H1 (cell line): ENCODE measurements around the gene VIT. TPM values are rescaled to one million over a fixed set of nuclear protein-coding genes. Genes with fewer than 3 reads are reported as not detected.

Experiments
- CTCF ChIA-PET: fragments of 300-600 bp; sonication (Branson Sonifier 250); formaldehyde crosslinking; loops from one replicate; lab custom pipeline; 2021; ENCODE audit not compliant: partially characterized antibody; lab: Charles Lee
- POLR2A ChIA-PET: fragments of 300-600 bp; sonication (Branson Sonifier 250); formaldehyde crosslinking; loops from one replicate; lab custom pipeline; 2021; ENCODE audit warnings: inconsistent platforms; ENCODE audit not compliant: partially characterized antibody; lab: Charles Lee
- DNase-seq, 2 experiments: peaks; one replicate each; pipeline versions ENCODE4 v3.0.0 to v3.0.0-alpha.2; 2010 to 2022; ENCODE audit warnings: low spot score in 2 of 2, low read depth in 1 of 2, mixed read lengths in 1 of 2
- FAIRE-seq: peaks from 2 replicates; lab custom pipeline; 2011; peaks lifted over from hg19 to GRCh38; lab: Jason Lieb, UNC
- H2AFZ ChIP-seq: 2 replicates; pipeline ENCODE4 v1.8.1; 2012; ENCODE audit warnings: low read length, inconsistent platforms
- H2AK5ac ChIP-seq: 2 replicates; pipeline ENCODE4 v1.6.1; 2013; ENCODE audit warnings: low read depth, low read length
- H2BK120ac ChIP-seq: replicated peaks from 2 replicates; pipeline ENCODE3; 2013; ENCODE audit warnings: low read depth, low read length, inconsistent platforms
- H2BK12ac ChIP-seq: 2 replicates; pipeline ENCODE4 v1.6.1; 2013; ENCODE audit warnings: low read depth, low read length
- H2BK15ac ChIP-seq: 2 replicates; pipeline ENCODE4 v1.6.1; 2013; ENCODE audit warnings: low read length
- H2BK20ac ChIP-seq: 2 replicates; pipeline ENCODE4 v1.6.1; 2013; ENCODE audit warnings: low read length
- H2BK5ac ChIP-seq: 2 replicates; pipeline ENCODE4 v1.6.1; 2013; ENCODE audit warnings: low read depth, low read length
- H3K14ac ChIP-seq: 2 replicates; pipeline ENCODE4 v1.6.1; 2013; ENCODE audit warnings: inconsistent platforms; ENCODE audit not compliant: insufficient read length
- H3K18ac ChIP-seq: 2 replicates; pipeline ENCODE4 v1.6.1; 2013; ENCODE audit warnings: low read length; ENCODE audit errors: extremely low read depth
- H3K23ac ChIP-seq: 2 replicates; pipeline ENCODE4 v1.6.1; 2013; ENCODE audit warnings: inconsistent platforms; ENCODE audit not compliant: insufficient read length
- H3K23me2 ChIP-seq: 2 replicates; pipeline ENCODE4 v1.6.1; 2013; ENCODE audit warnings: low read depth, low read length
- H3K27ac ChIP-seq: 2 replicates; pipeline ENCODE4 v1.6.1; 2011; ENCODE audit warnings: low read depth, low read length, inconsistent platforms
- H3K27me3 ChIP-seq, 4 experiments: replicated peaks in 1 of 4; 1 replicate in 1 of 4; 2 replicates in 3 of 4; pipeline versions ENCODE4 v1.6.1 to v1.8.1; 2011 to 2013; ENCODE audit warnings: low read length in 3 of 4, mild to moderate bottlenecking in 3 of 4, inconsistent platforms in 2 of 4, mixed read lengths in 2 of 4, moderate library complexity in 1 of 4; ENCODE audit not compliant: control insufficient read depth in 3 of 4, insufficient read depth in 3 of 4; ENCODE audit errors: extremely low read depth in 1 of 4
- H3K36me3 ChIP-seq, 4 experiments: 2 replicates each; pipeline versions ENCODE4 v1.6.1 to v1.8.1; 2011 to 2013; ENCODE audit warnings: mild to moderate bottlenecking in 4 of 4, low read length in 3 of 4, moderate library complexity in 2 of 4, control low read depth in 1 of 4, inconsistent platforms in 1 of 4; ENCODE audit not compliant: insufficient read depth in 4 of 4, control insufficient read depth in 2 of 4
- H3K4ac ChIP-seq: replicated peaks from 2 replicates; pipeline ENCODE3; 2013; ENCODE audit warnings: low read length, low read depth, mixed read lengths, inconsistent platforms; ENCODE audit not compliant: insufficient read length
- H3K4me1 ChIP-seq, 4 experiments: replicated peaks in 1 of 4; 1 replicate in 1 of 4; 2 replicates in 3 of 4; pipeline versions ENCODE4 v1.6.1 to v1.8.1; 2011 to 2013; ENCODE audit warnings: low read length in 3 of 4, inconsistent platforms in 2 of 4, mixed read lengths in 1 of 4; ENCODE audit not compliant: insufficient read depth in 4 of 4, control insufficient read depth in 3 of 4
- H3K4me2 ChIP-seq, 2 experiments: 2 replicates each; pipeline versions ENCODE4 v1.6.1 to v1.8.1; 2011 to 2013; ENCODE audit warnings: low read depth in 2 of 2, low read length in 2 of 2, control low read depth in 1 of 2, inconsistent platforms in 1 of 2, mild to moderate bottlenecking in 1 of 2; ENCODE audit not compliant: insufficient read depth in 1 of 2
- H3K4me3 ChIP-seq, 4 experiments: fragments of 200-600, 300-600 bp in 1 of 4; sonication (generic), shearing (Covaris generic), sonication (Bioruptor Twin) in 1 of 4; 2 replicates each; pipeline versions ENCODE4 v1.5.1 to v1.8.1; 2011 to 2016; ENCODE audit warnings: low read length in 4 of 4, low read depth in 3 of 4, control low read depth in 2 of 4, inconsistent platforms in 2 of 4, mild to moderate bottlenecking in 2 of 4, mixed read lengths in 1 of 4, moderate library complexity in 1 of 4; ENCODE audit not compliant: insufficient read depth in 2 of 4; ENCODE audit errors: extremely low read depth in 1 of 4
- H3K56ac ChIP-seq: replicated peaks from 2 replicates; pipeline ENCODE3; 2013; ENCODE audit warnings: low read depth, mild to moderate bottlenecking, mixed read lengths, low read length, inconsistent platforms; ENCODE audit not compliant: insufficient read length
- H3K79me1 ChIP-seq: 2 replicates; pipeline ENCODE4 v1.6.1; 2013; ENCODE audit warnings: low read depth, low read length, control low read depth
- H3K79me2 ChIP-seq, 2 experiments: 2 replicates each; pipeline versions ENCODE4 v1.6.1 to v1.8.1; 2012 to 2013; ENCODE audit warnings: low read length in 2 of 2, mild to moderate bottlenecking in 2 of 2, inconsistent platforms in 1 of 2; ENCODE audit not compliant: insufficient read depth in 2 of 2, control insufficient read depth in 1 of 2
- H3K9ac ChIP-seq, 4 experiments: replicated peaks in 1 of 4; 1 replicate in 1 of 4; 2 replicates in 3 of 4; pipeline versions ENCODE4 v1.6.1 to v1.8.1; 2011 to 2013; ENCODE audit warnings: low read depth in 3 of 4, low read length in 3 of 4, control low read depth in 2 of 4, mild to moderate bottlenecking in 2 of 4, moderate library complexity in 2 of 4, inconsistent platforms in 1 of 4; ENCODE audit errors: extremely low read depth in 1 of 4
- H3K9me3 ChIP-seq, 2 experiments: 2 replicates each; pipeline versions ENCODE4 v1.6.1 to v1.8.1; 2012 to 2013; ENCODE audit warnings: mild to moderate bottlenecking in 2 of 2, moderate library complexity in 2 of 2, control low read depth in 1 of 2, inconsistent platforms in 1 of 2, low read depth in 1 of 2, low read length in 1 of 2, mixed read lengths in 1 of 2; ENCODE audit not compliant: insufficient read depth in 2 of 2
- H4K20me1 ChIP-seq, 2 experiments: replicated peaks in 1 of 2; 2 replicates each; pipeline versions ENCODE3 to v1.8.1; 2011 to 2013; ENCODE audit warnings: inconsistent platforms in 2 of 2, low read length in 2 of 2, mild to moderate bottlenecking in 1 of 2; ENCODE audit not compliant: insufficient read depth in 2 of 2, control insufficient read depth in 1 of 2
- H4K5ac ChIP-seq: 2 replicates; pipeline ENCODE4 v1.6.1; 2013; ENCODE audit warnings: low read length, low read depth, mixed read lengths, inconsistent platforms; ENCODE audit not compliant: insufficient read length
- H4K8ac ChIP-seq: 2 replicates; pipeline ENCODE4 v1.8.0; 2013; ENCODE audit warnings: mild to moderate bottlenecking, moderate library complexity, low read length, inconsistent platforms; ENCODE audit not compliant: insufficient read depth; ENCODE audit errors: extremely low read depth
- H4K91ac ChIP-seq: replicated peaks from 2 replicates; pipeline ENCODE3; 2013; ENCODE audit warnings: low read length, mixed read lengths, inconsistent platforms; ENCODE audit not compliant: insufficient read length
- CBX5 ChIP-seq: fragments of 300-800, 300-1000 bp; sonication (generic); IDR thresholded peaks from 2 replicates; pipeline ENCODE4 v1.7.1; 2016; ENCODE audit warnings: antibody characterized with exemption, low read length, low read depth
- POLR2A ChIP-seq, 2 experiments: IDR thresholded peaks; 1 replicate in 1 of 2; 2 replicates in 1 of 2; pipeline ENCODE4 v1.6.1; 2011; ENCODE audit warnings: low read depth in 2 of 2, low read length in 2 of 2, mild to moderate bottlenecking in 2 of 2; ENCODE audit errors: control extremely low read depth in 1 of 2
- POU5F1 ChIP-seq: IDR thresholded peaks from 2 replicates; pipeline ENCODE4 v1.6.1; 2011; ENCODE audit warnings: low read depth, mild to moderate bottlenecking, low read length, moderate library complexity
- SP4 ChIP-seq: IDR thresholded peaks from 2 replicates; pipeline ENCODE4 v1.6.1; 2012; ENCODE audit warnings: low read length, inconsistent platforms
- YY1 ChIP-seq: IDR thresholded peaks from 2 replicates; pipeline ENCODE4 v1.6.1; 2011; ENCODE audit warnings: low read depth, mild to moderate bottlenecking, low read length
- WGBS, 2 experiments: shearing (Covaris generic) in 1 of 2; methylation state at CpG; one replicate each; pipeline versions ENCODE4 v1.1.6 to v1.1.7; 2013 to 2015; ENCODE audit warnings: low lambda C conversion rate in 2 of 2, mixed read lengths in 2 of 2, inconsistent platforms in 1 of 2, low coverage in 1 of 2, missing lambda C conversion rate in 1 of 2; ENCODE audit not compliant: insufficient replicate concordance in 2 of 2, insufficient coverage in 1 of 2, insufficient read length in 1 of 2; ENCODE audit errors: extremely low coverage in 1 of 2, missing lambda C conversion rate in 1 of 2; 5-methylcytosine and 5-hydroxymethylcytosine counted together
- polyA plus RNA-seq, 7 experiments: library from polyadenylated mRNA; depleted of rRNA in 3 of 7; stranded (reverse) in 5 of 7; unstranded in 2 of 7; fragments of >200 nt in 5 of 7; fragments of 200-250 nt in 2 of 7; gene quantifications; 1 replicate in 5 of 7; 2 replicates in 1 of 7; 4 replicates in 1 of 7; pipeline versions ENCODE4 v1.2.1 to v1.2.3, GENCODE V29; 2011 to 2013; ENCODE audit warnings: missing spikeins in 2 of 7, mixed read lengths in 2 of 7
- total RNA-seq: library from RNA; stranded (reverse); fragmentation: NEBNext Ultra II Directional; extraction: Animal tissue kit (Norgen Biotek cat#: 25700); gene quantifications from 2 replicates; pipeline ENCODE4 v1.2.1, GENCODE V29; 2021

VIT gene
- total and polyA plus RNA-seq, 2 of the 8 experiments (the other 6 are each of a cell fraction or from before 2014, with no cell fraction given), result 0.03 TPM; not detected in 1

- no peak overlapping the region for H4K8ac ChIP-seq
- no peak overlapping the region for H2BK15ac ChIP-seq
- no peaks in the 10 kb centered on the region for H3K23me2 ChIP-seq
- H3K27ac ChIP-seq, result no peak overlapping the region
- no peak overlapping the region for H2BK12ac ChIP-seq
- DNase-seq, result no peak
- H3K27me3 ChIP-seq, result no peaks in the 10 kb centered on the region
- no peak overlapping the region for H2BK120ac ChIP-seq
- no peaks in the 10 kb centered on the region for H3K79me1 ChIP-seq
- no peak overlapping the region for H3K9ac ChIP-seq
- no peaks in the 10 kb centered on the region for H3K9me3 ChIP-seq
- no peak overlapping the region for H4K5ac ChIP-seq
- CTCF ChIA-PET, result interaction anchor here (1.2 kb wide), 1 partner anchor 82 kb away, joined by 3 read pairs; no protein-coding TSS in a partner anchor
- H4K20me1 ChIP-seq, result no peaks in the 10 kb centered on the region
- no peak overlapping the region for H3K4me3 ChIP-seq
- no peaks in the 10 kb centered on the region; a peak in 1 of 7 replicates for H3K4me1 ChIP-seq
- POLR2A ChIA-PET, result no interaction called here
- H2BK20ac ChIP-seq, result no peak overlapping the region
- H3K56ac ChIP-seq, result no peak overlapping the region
- no peak overlapping the region for H3K4ac ChIP-seq
- no peak overlapping the region for H3K4me2 ChIP-seq
- WGBS, 2 experiments, result 90% methylated on average over 5 of the region's 5 CpGs; no CpG with 5 or more reads in 1 of the 2 experiments
- H3K23ac ChIP-seq, result no peak overlapping the region
- H2BK5ac ChIP-seq, result no peak overlapping the region
- no peak overlapping the region for H2AK5ac ChIP-seq
- no peak overlapping the region for H4K91ac ChIP-seq
- no peak overlapping the region for H2AFZ ChIP-seq
- H3K79me2 ChIP-seq, result no peaks in the 10 kb centered on the region
- FAIRE-seq, result no peak
- H3K14ac ChIP-seq, result no peak overlapping the region
- H3K36me3 ChIP-seq, result peaks cover 0 to 44% (median 6%) of the 10 kb centered on the region in 4 experiments; a peak in 6 of 8 replicates
- TF ChIP-seq POU5F1 (no peak), YY1 (no peak), SP4 (no peak), CBX5 (no peak), POLR2A (IDR thresholded peaks at IDR 0.05; ENCODE audit: control extremely low read depth in 1 of 2, low read depth in 2 of 2, low read length in 2 of 2) (no peak)
- H3K18ac ChIP-seq, result no peak overlapping the region
Measured at GRCh38 chr2:36857713-36858112, 161.2 kb downstream of the VIT start.
